GM12864 (cell line): ENCODE measurements around the gene NPW.

ENCODE experiments used
- DNase-seq: peaks from one replicate; pipeline ENCODE4 v3.0.0-alpha.2; 2011; ENCODE audit warnings: low read depth
- H3K4me3 ChIP-seq: 2 replicates; pipeline ENCODE4 v1.5.1; 2011; ENCODE audit warnings: mild to moderate bottlenecking, low read depth, low read length, control low read depth
- CTCF ChIP-seq: IDR thresholded peaks from 2 replicates; pipeline ENCODE4 v1.5.1; 2011; ENCODE audit warnings: low read depth, mild to moderate bottlenecking, moderate library complexity, low read length, control low read depth, inconsistent platforms; ENCODE audit errors: missing control alignments

NPW gene

GRCh38 chr16:1998852-1999801 is 20.5 kb upstream of the NPW start:
- no peak for DNase-seq
- no peak overlapping the region for H3K4me3 ChIP-seq
- no peak for TF ChIP-seq CTCF

GRCh38 chr16:1999866-2000514 is 19.6 kb upstream of the NPW start:
- no peak for DNase-seq
- no peak for TF ChIP-seq CTCF
- H3K4me3 ChIP-seq, result no peak overlapping the region

GRCh38 chr16:2001035-2001434 is 18.6 kb upstream of the NPW start:
- no peak overlapping the region for H3K4me3 ChIP-seq
- no peak for TF ChIP-seq CTCF
- no peak for DNase-seq

GRCh38 chr16:2001456-2002355 is 17.9 kb upstream of the NPW start:
- DNase-seq, result no peak
- no peak for TF ChIP-seq CTCF
- no peak overlapping the region for H3K4me3 ChIP-seq

GRCh38 chr16:2002406-2003230 is 17.0 kb upstream of the NPW start:
- TF ChIP-seq CTCF, result no peak
- no peak overlapping the region for H3K4me3 ChIP-seq

GRCh38 chr16:2003231-2003826 is 16.3 kb upstream of the NPW start:
- no peak overlapping the region for H3K4me3 ChIP-seq
- no peak for TF ChIP-seq CTCF
- no peak for DNase-seq

More at GRCh38 chr16:2002406-2003230, 17.0 kb upstream of the NPW start:
- no peak for DNase-seq
